HG02678 (cell line): ENCODE data around the gene FZR1.

Experiments used
- ATAC-seq: cut with Tn5 transposase; IDR thresholded peaks from one replicate; pipeline ENCODE4 v1.9.1; 2021; ENCODE audit warnings: mild to moderate bottlenecking, moderate library complexity; ENCODE audit not compliant: unreplicated experiment

The FZR1 gene

DNA sequence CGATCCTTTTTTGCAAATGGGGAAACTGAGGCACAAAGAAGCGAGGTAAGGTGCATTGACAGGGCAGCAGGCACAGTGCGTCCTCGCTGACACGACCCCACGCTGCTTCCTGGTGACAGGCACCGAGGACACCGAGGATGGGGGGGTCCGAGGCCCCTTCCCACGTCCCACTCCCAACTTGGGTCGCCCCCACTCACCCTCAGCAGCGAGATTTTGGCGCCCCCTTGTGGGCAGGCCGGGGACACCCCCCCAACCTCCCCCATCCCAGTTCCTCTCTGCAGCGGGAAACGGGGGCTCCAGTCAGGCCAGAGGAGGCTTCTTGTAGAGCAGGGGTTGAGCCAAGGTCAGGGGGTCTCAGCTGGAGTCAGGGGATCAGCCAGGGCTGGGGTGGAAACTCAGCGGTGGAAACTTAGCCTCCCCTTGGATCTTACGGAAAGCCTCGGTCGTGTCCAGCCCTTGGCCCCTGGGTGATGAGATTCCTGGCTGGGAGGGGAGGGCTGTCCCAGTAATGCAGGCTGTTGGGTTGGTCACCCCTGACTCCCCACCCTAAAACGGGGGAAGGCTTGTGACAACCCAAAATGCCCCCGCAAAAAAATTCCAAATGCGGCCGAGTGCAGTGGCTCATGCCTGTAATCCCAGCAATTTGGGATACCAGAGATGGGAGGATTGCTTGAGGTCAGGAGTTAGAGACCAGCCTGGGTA, 34.0 kb upstream of the FZR1 start:
- no peak for ATAC-seq

DNA sequence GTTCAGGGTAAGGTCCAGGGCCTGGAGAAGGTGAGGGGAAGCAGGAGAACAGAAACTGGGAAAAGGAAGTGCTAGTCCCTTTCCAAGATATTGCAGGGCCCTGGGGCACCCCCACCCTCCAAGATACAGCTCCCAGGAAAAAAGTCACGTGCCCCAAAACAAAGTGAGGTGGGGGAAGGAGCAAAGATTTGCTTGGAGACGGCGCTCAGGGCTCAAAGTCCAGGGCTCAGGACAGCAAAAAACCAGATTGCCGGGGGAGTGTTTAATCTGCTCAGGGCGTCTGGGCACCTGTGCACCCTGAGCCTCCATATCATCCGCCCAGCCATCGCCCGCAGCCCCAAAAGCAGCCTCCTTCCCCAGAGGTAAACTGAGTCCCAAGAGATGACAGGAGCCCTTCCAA, 32.1 kb upstream of the FZR1 start:
- ATAC-seq = no peak

DNA sequence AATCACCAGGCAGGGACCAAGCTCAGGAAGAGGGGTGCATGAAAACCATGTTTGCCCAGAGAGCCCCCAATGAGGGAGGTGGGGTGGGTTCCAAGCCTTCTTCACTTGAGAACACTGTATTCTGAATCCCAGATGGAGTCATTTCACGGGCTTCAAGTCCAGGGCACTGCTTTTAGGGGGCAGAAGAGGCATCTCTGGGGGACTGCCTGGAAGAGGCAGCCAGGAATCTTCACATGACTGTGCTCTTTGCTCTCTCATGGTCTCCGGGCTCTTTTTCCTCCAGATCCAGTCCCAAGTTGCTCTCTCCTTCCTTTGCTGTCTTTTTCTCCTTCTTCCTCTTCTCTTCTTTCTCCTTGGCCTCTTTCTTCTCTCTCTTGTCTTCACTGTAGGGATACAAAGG, 31.5 kb upstream of the FZR1 start:
- ATAC-seq = no peak

DNA sequence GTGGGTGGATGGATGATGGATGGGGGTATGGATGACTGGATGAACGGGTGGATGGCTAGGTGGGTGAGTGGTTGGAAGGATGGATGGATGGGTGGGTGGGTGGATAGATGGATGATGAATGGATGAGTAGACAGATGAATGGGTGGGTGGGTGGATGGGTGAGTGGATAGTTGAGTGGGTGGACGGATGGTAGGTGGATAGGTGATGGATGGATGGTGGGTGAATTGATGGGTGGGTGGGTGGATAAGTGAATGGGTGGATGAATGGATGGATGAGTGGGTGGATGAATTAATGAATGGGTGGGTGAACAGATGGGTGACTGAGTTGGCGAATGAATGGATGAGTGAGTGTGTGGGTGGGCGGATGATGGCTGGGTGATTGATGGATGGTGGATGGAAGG, 30.7 kb upstream of the FZR1 start:
- ATAC-seq = no peak

DNA sequence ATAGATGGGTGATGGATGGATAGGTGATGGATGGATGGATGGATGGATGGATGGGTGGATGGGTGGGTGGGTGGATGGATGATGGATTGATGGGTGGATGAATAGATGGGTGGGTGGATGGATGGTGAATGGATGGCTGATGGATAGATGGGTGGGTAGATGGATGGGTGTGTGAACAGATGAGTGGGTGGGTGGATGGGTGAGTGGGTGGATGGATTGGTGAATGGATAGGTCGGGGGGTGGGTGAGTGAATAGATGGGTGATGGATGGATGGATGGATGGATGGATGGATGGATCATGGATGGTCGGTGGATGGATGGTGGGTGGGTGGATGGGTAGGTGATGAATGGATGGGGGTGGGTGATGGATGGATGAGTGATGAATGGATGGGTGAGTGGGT, 29.3 kb upstream of the FZR1 start:
- ATAC-seq = no peak

DNA sequence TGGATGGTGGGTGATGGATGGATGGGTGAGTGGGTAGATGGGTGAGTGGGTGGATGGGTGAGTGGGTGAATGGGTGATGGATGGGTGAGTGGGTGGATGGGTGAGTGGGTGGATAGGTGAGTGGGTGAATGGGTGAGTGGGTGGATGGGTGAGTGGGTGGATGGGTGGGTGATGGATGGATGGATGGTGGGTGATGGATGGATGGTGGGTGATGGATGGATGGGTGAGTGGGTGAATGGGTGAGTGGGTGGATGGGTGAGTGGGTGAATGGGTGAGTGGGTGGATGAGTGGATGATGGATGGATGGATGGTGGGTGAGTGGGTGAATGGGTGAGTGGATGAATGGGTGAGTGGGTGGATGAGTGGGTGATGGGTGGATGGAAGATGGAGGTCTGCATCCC, 28.6 kb upstream of the FZR1 start:
- ATAC-seq = no peak

DNA sequence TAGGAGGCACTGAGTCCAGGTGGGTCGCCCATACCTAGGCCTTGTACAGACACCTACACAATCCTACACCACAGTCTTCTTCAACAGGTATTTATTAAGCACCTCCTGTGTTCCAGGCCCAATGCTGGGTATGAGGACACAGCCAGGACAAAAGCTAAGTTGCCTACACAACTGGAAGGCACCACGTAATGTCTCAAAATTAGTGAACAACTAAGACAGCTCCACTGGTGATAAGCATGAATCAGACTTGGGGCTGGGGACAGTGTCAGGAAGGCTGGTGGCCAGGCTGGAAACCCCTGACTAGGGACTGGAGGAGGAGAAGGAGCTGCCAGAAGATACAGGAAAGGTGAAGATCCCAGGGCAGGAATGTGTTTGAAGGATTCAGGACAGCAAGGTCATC, 28.2 kb upstream of the FZR1 start:
- ATAC-seq = no peak

DNA sequence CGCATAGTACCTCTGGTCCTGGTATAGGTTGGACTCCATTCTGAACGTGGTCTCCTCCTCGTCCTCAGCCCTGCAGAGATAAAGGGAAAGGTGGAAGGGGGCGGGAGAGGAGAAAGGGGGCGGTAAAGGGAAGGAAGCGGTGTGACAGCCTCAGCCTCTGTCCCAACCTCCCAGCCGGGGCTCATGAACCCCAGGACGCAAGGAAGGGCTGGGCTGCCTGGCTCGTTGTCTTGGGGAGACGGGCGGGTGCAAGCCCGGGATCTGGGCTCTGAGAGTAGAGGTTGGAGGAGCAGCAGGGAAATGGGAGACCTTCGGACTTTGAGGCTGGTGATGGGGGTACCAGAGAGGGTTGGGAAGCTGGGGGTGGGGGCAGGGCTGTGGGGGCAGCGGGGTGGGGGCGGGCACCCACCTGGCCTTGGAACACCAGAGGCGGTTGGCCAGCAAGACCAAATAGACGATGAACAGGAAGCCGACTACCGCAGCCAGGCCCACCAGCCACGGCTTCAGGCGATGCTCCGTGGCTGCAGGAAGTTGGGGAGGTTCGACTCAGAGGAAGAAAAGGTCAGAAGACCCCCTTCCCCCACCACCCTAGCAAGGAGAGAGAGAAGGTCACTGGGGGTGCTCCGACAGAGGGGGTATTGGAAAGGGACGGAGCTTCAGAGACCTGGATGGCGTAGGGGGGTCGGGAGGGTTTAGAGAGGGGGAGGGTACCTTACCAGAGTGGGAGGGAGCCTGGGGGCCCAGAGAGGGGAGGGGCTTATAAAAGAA, 27.5 kb upstream of the FZR1 start:
- ATAC-seq = no peak

DNA sequence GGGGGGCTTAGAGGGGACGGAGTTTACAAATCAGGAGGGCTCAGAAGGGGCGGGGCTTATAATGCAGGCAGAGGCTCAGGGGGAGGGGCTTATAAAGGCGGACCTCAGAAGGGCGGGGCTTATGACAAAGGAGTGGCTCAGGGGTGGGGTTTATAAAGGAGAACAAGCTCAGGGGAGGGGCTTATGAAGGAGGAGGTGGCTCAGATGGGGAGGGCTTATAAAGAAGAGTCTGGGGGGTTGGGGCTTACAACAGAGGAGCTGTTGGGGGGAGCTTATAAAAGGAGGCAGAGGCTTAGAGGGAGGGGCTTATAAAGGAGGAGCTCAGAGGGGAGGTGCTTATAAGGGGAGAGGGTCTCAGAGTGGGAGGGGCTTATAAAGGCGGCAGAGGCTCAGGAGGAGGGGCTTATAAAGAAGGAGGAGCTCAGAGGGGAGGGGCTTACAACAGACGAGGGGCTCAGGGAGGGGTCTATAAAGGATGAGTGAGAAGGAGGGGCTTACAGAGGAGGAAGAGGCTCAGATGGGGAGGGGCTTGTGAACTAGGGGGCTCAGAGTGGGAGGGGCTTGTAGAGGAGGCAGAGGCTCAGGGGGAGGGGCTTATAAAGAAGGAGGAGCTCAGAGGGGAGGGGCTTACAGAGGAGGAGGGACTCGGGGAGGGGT, 26.8 kb upstream of the FZR1 start:
- ATAC-seq = no peak

DNA sequence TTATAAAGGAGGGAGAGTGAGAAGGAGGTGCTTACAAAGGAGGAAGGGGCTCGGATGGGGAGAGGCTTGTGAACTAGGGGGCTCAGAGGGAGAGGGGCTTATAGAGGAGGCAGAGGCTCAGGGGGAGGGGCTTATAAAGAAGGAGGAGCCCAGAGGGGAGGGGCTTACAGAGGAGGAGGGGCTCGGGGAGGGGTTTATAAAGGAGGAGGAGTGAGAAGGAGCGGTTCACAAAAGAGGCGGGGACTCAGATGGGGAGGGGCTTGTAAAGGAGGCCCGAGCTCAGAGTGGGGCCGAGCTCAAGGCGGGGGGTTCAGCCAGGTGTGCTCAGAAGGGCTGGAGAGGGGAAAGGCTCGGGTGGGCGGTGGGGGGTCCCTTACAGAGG, 26.3 kb upstream of the FZR1 start:
- no peak for ATAC-seq

DNA sequence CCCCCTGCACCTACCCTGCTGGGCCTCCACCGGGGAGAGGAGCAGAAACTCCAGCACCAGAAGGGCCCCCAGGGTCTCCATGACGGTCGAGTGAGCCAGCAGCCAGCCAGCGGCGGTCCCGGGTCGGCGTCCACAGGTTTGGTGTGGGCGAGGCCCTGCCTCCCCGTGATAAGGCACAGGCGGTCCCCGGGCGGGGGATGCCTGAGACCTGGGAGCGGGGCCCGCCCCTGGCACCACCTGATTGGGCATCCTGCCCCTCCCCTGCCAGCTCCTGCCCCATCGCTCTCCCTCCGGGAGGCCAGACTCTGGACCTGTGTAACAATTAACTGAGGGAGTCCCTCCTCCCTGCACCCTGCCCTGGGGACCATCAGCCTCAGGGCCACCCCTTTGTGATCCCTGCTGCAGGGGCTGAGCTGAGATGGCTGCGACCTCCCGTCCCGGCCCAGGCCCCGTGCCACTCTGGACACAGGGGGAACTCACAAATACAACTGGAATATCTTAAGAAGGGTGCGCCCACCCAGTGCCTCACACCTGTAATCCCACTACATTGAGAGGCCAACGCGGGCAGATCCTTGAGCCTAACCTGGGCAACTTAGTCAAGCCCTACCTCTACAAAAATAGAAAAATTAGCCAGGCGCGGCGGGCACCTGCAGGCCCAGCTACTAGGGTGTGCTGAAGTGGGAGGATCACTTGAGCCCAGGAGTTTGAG, 25.6 kb upstream of the FZR1 start, which contains the start of gene SMIM24:
SMIM24 (minus strand) TSS at position 143 of the 709 bp plus-strand sequence; CDS start at position 81, 62 bp downstream.
- no peak for ATAC-seq

DNA sequence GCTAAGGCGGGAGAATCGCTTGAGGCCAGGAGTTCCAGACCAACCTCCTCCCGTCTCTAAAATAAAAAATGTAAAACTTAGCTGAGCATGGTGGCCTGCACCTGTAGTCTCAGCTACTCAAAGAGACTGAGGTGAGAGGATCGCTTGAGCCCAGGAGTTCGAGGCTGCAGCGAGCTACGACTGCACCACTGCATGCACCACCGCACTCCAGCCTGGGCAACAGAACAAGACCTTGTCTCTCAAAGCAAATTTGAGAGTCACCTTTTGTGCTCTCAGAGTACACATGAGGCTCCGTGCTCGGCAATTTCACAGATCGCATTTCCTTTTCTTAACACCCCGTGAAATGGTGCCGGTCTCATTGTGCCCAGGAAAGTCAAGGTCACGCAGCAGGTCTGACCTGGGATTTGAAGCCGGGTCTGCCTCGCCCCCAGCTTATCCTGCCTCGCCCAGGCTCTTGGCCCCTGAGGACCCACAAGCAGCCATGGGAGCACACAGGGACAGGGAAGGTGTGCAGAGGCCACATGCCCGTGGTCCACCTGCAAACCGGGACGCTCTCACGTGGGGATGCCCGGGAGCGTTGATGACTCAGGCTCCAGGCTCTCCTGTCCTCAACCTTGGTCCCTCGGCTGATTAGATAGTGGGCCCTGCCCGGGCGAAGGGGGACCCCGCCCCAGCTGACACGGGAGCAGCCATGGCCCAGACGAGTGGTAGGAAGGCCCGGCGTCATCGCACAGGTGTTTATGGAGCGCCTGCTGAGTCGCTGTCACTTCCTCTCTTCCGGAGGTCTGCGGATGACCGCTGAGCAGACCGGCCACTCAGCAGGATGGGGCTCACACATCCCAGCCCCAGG, 24.6 kb upstream of the FZR1 start:
- no peak for ATAC-seq

DNA sequence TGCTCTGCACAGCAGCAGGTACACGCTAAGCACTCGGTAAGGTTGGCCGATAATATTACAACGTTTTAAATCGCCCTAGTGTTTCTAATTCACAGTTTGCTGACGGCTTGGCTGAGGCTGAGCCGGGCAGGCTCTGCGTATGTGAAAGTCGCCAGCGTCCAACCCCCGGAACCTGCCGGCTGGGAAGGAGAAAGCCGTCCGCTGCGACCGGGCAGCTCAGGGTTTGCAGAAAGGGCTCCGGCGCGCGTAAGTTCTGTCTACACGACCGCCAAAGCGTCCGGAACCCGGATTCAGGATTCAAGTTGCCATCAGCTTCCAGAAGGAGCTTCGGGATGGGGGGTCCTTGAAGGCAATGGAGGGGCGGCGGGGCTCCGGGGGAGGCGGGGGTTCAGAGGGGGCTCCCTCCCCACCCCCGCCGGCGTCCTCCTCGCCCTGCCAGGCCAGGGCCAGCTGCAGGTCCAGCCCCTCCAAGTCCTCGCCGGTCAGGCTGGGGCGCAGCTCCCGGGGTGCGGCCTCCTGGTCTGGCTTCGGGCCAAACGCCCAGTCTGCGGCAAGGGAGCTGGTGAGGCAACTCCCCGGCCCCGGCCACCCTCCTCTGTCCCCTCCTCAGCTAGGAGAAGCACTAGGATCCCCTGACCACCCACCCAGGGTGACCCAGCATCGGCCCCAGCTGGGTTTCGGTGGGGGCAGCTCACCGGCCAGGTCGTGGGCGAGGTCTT, 23.4 kb upstream of the FZR1 start:
- ATAC-seq = no peak

DNA sequence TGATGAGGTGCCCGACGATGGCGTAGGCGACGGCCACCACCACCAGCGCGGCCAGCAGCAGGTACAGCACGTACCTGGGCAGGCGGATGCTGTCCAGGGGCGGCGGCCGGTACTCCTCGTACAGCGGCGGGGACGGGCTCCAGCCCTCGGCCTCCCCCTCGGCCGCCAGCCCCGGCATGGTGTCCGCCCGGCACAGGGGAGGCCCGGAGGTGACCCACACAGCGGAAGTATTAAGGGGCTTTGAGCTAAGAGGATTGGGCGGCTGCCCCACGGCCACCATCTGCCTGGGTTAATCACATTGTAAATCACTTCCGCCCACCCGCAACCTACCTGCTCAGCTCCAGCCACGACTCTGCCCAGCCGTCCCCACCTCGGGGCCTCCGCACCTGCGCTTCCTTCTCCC, 22.9 kb upstream of the FZR1 start, which contains the start of gene SMIM44:
SMIM44 (minus strand) TSS at position 216 of the 403 bp plus-strand sequence; CDS start at position 178, 38 bp downstream.
- no peak for ATAC-seq

DNA sequence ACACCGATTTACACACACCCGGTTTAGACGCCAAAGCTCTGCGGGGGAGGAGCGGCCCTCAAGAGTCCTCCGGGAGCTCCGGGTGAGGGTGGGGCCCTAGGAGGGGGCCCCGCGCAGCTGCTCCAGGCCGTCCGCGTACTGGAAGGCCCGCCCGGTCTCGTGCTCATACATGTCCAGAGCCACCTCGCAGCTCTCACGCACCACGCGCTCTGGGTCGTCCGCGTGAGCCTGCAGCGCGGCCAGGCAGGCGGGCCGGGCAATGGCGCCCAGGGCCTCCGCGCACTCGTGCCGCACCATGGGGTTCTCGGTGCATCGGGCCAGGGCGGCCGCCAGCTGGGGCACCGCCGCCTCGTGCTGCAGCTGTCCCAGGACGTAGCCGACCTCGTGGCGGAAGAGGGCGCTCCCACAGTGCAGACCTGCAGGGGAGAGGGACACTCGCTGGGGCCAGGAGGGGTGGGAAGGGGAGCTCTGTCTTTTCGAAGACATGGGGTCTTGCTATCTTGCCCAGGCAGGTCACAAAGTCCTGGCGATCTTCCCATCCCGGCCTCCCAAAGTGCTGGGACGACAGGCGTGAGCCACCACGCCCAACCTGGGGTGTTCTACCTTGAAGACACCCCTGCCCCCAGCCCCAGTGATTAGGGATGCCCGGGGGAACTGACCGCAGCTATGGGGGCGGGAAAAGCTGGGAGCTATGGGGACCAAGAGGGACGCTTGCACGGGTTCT, 14.6 kb upstream of the FZR1 start:
- ATAC-seq = no peak

DNA sequence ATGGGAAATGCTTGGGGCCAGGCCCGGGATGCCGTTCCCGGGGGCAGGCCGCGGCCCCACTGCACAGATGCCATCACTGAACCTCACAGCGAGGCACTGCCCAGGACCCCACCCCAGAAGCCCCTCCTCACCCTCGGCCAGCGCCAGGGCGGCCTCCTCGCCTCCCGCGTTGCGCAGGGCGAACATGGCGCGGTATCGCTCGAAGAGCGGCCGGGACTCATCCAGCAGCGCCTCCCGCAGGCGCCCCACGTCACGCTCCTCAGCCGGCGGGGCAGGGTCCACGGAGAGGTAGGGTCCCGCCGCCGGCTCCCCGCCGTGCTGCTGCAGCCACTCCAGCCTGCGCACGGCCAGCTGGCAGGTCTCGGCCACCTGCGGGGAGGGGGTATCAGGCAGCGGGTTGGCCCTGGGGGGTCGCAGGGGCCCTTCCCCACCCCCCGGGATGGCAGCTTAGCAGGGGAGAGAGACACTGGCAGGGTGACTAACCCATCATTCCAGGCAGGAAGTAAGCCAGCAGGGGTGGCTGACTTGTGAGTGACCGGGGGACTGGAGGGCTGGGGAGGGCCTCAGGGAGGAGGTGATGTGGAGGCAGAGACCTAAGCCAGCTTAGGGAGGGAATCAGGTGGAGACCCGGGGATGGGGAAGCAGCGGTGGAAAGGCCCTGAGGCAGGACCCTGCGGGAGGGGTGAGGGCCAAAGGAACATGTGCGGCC, 13.8 kb upstream of the FZR1 start:
- ATAC-seq = no peak

DNA sequence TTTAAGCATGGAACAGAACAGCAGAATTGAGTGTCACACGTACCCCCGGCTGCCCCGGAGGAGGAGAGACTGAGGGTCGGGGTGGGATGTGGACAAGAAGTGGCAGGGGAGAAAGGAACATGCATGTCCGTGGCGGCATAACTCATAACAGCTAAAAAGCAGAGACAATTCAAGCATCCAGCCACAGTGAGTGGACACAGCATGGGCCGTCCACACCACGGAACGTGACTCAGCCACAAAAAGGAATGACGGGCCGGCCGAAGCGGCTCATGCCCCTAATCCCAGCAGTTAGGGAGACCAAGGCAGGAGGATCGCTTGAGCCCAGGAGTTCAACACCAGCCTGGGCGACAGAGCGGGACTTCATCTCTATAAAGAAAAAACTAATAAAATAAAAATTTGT, 13.2 kb upstream of the FZR1 start:
- no peak for ATAC-seq

DNA sequence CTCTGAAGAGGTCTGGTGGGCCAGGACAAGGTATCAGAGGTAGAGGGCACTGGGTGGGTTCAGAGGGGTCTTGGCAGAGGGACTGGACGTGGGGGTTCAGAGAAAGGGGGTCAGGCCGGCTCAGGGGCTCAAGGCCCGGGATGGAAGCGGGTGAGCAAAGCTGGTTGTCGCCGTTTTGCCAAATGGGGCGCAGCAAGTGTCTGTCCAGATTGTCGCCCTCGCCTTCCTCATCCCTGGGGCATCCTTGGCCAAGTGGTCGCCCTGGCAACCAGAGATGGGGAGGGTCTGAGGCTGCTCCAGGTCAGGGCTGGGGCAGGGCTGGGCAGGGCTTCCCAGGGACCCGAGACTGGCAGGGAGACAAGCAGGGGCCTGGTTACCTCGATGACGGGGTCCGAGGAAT, 12.5 kb upstream of the FZR1 start:
- ATAC-seq = no peak
